Activated naive CD4-positive, alpha-beta T cell treated with anti-CD3 and anti-CD28 coated beads for 36 hours (primary cell): ENCODE data around the gene MAD1L1. TPM values are rescaled to one million over a fixed set of nuclear protein-coding genes. Genes with fewer than 3 reads are reported as not detected.
A peak's percentile ranks its signal among the peaks of the same experiment; 100 is the strongest.

Experiments used
- CTCF ChIA-PET: fragments of 350-600 bp; sonication (Branson Sonifier 250); formaldehyde crosslinking; loops from one replicate; lab custom pipeline; 2021; ENCODE audit warnings: antibody characterized with exemption; lab: Charles Lee
- DNase-seq: peaks from one replicate; pipeline ENCODE4 v3.0.0-alpha.2; 2020
- H3K27ac Mint-ChIP-seq: one replicate; pipeline ENCODE4 v1.8.0; 2021; ENCODE audit warnings: mild to moderate bottlenecking, mixed read lengths
- H3K27me3 Mint-ChIP-seq: one replicate; pipeline ENCODE4 v1.8.0; 2021; ENCODE audit warnings: low read depth, mixed read lengths
- H3K36me3 Mint-ChIP-seq: one replicate; pipeline ENCODE4 v1.8.0; 2021; ENCODE audit warnings: low read depth, mixed read lengths
- H3K4me1 Mint-ChIP-seq: one replicate; pipeline ENCODE4 v1.8.0; 2021; ENCODE audit warnings: low read depth, mixed read lengths
- H3K4me3 Mint-ChIP-seq: one replicate; pipeline ENCODE4 v1.8.0; 2021; ENCODE audit warnings: mild to moderate bottlenecking, moderate library complexity, mixed read lengths
- H3K9me3 Mint-ChIP-seq: one replicate; pipeline ENCODE4 v1.8.0; 2021; ENCODE audit warnings: mixed read lengths
- intact Hi-C: fragments of 100-400 bp; cut with micrococcal nuclease; formaldehyde crosslinking; loops from one replicate; pipeline ENCODE4 v1.15.1; 2023
- total RNA-seq, 2 experiments: library from RNA; stranded (reverse); gene quantifications; one replicate each; pipeline ENCODE4 v1.2.3, GENCODE V29; 2021

The MAD1L1 gene
- total RNA-seq, 2 experiments from 2014 or later: 37.5 to 40.2 TPM

DNA sequence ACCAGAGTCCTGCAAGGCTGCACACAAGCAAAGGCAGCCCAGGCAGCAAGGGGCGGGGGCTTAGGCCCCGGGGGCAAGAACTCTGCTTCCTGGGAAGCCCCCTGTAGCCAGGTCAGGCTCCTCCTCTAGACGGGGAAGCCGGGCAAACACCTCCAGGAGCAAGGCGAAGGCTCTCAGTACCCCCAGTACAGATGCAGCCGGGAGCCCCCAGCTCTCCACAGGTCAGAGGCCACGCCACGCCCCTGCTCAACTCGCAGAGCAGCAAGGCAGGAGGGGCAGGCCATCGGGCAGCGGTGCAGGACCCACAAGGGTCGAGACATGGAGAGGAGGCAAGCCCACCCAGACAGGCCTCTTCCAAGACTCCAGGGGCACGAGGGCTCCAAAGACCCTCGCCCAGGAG is 108.8 kb downstream of the MAD1L1 start:
- Mint-ChIP-seq H3K4me3 (no peak overlapping the region), H3K9me3 (no peaks in the 10 kb centered on the region), H3K4me1 (peaks cover 12% of the 10 kb centered on the region), H3K36me3 (peaks cover 1% of the 10 kb centered on the region), H3K27me3 (no peaks in the 10 kb centered on the region), H3K27ac (no peak overlapping the region)
- intact Hi-C loops: no loop called here
- no peak for DNase-seq
- CTCF ChIA-PET: no interaction called here

DNA sequence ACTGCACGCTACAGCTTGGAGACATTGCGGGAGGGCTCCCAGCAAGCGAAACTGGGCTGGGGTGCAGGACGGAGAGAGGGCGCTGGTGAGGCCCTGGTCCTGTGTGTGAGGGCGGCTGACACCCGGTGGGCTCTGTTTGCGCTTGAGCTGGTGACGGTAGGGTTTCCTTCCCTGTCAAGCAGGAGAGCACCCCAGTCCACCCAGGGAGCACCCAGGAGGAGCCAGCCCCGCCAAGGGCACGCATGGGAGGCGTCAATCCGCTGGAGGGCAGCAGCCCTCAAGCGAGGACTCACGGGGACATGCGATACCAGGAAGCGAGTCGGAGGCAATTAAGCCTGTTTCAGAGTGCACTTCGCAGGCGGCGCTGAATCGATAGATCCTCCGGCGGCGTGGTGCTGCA is 109.4 kb downstream of the MAD1L1 start:
- intact Hi-C loops: no loop called here
- Mint-ChIP-seq H3K4me3 (no peak overlapping the region), H3K36me3 (peaks cover 1% of the 10 kb centered on the region), H3K27ac (no peak overlapping the region), H3K9me3 (no peaks in the 10 kb centered on the region), H3K27me3 (no peaks in the 10 kb centered on the region), H3K4me1 (peaks cover 12% of the 10 kb centered on the region)
- CTCF ChIA-PET: no interaction called here
- DNase-seq: no peak

DNA sequence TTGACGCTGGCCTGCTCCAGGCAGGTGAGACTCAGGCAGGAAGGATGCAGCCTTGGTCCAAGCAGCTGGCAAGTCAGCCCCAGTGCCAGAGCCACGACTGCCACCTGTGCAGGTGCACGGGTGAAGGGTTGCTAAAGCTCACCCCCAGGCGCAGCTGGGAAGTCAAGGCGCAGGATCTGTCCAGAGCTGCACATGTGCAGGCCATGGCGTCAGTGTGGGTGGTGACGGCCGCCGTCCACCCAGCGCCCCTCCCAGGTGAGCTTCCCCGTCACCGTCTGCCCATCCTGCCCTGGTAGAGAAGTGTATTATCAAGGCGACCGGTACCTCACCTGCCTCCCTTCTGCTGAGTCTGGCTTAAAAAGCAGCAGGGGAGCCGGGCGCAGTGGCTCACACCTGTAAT is 110.1 kb downstream of the MAD1L1 start:
- no peaks in the 10 kb centered on the region for H3K9me3 Mint-ChIP-seq
- no peak for DNase-seq
- intact Hi-C loops: no loop called here
- H3K27ac Mint-ChIP-seq: no peak overlapping the region
- no peak overlapping the region for H3K4me3 Mint-ChIP-seq
- peaks cover 12% of the 10 kb centered on the region for H3K4me1 Mint-ChIP-seq
- no peaks in the 10 kb centered on the region for H3K27me3 Mint-ChIP-seq
- peaks cover 1% of the 10 kb centered on the region for H3K36me3 Mint-ChIP-seq
- CTCF ChIA-PET: no interaction called here

DNA sequence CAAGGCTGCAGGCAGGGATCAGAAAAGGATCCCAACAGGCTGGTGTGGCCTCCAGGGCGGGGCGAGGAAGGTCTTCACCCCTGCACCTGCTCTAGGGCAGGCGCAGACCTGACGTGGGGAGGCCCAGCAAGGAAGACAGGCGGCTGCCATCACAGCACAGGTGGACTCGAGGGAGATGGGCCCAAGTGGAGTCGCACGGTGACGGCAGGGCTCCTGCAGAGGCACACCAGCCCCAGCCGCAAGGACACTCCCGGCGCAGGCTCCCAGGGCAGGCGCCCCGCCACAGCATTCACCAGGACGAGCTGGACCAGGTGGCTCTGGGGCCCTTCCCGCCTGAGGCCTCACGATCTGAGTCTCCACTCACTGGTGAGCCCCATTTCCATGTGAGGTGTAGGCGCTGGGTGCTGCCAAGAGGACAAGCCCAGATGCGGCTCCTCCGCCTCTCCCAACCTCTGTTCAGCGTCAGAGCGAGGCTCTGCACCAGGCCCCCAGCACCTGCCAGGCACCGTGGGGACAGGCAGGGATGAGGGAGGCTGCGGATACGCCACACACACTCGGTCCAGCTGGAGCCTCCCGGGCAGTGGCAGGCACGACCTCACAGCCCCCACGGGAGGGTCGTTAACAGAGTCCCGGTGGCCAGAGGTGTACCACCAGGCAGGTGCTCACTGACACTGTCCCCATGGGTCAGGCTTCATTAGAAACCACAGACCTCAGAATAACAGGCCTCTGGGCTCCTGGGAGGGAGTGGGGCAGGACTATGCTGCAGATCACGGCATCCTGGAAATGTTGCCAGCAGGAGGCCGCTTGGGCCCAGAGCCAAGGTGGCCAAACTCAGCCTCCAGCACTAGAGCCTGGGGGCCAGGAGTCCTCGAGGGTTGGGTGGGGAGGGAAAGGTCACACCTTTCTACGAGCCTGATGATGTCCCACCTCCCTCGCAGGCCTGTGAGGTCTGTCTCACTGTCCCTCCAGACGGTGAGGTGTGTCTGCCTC is 111.6 kb downstream of the MAD1L1 start:
- no peaks in the 10 kb centered on the region for H3K27me3 Mint-ChIP-seq
- peaks cover 12% of the 10 kb centered on the region for H3K4me1 Mint-ChIP-seq
- no peak overlapping the region for H3K27ac Mint-ChIP-seq
- no peaks in the 10 kb centered on the region for H3K9me3 Mint-ChIP-seq
- intact Hi-C loops: loop anchor here (1.0 kb wide), 1 partner anchor 17 kb away; no protein-coding TSS in a partner anchor
- CTCF ChIA-PET: no interaction called here
- DNase-seq: no peak
- H3K36me3 Mint-ChIP-seq: peaks cover 1% of the 10 kb centered on the region
- H3K4me3 Mint-ChIP-seq: no peak overlapping the region

DNA sequence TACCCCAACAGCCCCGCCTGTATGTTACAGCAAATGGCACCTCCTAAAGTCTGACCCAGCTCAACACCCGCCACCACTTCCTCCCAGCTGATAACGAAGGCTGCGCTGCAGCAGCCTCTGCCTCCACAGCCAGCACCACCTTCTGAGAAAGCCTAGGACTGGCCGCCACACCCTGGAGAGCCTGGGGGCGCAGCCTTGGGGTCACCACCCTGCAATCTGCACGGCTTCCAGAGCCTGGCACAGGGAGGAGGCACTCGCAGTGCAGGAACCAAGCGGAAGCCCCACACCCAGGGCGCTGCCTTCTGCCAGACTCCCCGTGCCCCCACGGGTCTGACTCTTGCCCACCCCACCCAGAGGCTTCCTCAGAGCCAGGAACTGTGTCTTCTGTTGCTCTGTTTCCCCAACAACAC is 112.5 kb downstream of the MAD1L1 start:
- Mint-ChIP-seq H3K36me3 (peaks cover 1% of the 10 kb centered on the region), H3K27ac (no peak overlapping the region), H3K9me3 (no peaks in the 10 kb centered on the region), H3K27me3 (no peaks in the 10 kb centered on the region), H3K4me1 (peaks cover 12% of the 10 kb centered on the region), H3K4me3 (no peak overlapping the region)
- CTCF ChIA-PET: interaction anchor here (1.7 kb wide), 1 partner anchor 16 kb away, joined by 4 read pairs; no protein-coding TSS in a partner anchor
- peak; percentile 54 for DNase-seq
- intact Hi-C loops: loop anchor here (1.0 kb wide), 1 partner anchor 16 kb away; no protein-coding TSS in a partner anchor

DNA sequence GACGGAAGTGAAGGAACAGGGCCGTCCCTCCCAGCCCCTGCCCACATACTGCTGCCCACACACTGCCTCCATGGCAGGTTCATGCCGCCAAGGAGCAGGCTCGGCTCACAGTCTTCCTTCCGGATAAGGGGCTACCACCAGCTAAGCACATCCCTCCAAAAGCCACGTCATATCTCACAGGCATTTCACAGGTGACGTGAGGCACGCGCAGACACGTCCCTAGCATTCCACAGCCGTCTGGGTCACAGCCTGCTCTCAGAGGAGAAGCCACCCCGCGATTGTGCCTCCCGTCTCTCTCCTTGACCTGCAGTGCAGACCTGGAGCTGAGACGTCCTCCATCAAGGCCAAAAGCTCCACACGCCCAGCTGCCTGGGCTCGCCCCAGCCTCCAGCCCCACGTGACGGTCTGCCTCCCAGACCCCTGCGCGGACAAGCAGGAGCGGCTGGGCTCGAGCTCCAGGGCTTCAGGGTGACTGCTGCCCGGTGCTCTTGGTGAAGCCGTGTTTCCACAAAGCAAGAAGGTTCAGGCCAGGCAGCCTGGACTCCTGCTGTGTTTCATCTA is 114.0 kb downstream of the MAD1L1 start:
- H3K4me1 Mint-ChIP-seq: peaks cover 12% of the 10 kb centered on the region
- peaks cover 5% of the 10 kb centered on the region for H3K36me3 Mint-ChIP-seq
- CTCF ChIA-PET: interaction anchor here (1.7 kb wide), 1 partner anchor 15 kb away, joined by 4 read pairs; no protein-coding TSS in a partner anchor
- no peak for DNase-seq
- no peak overlapping the region for H3K27ac Mint-ChIP-seq
- no peak overlapping the region for H3K4me3 Mint-ChIP-seq
- no peaks in the 10 kb centered on the region for H3K9me3 Mint-ChIP-seq
- H3K27me3 Mint-ChIP-seq: no peaks in the 10 kb centered on the region
- intact Hi-C loops: no loop called here

DNA sequence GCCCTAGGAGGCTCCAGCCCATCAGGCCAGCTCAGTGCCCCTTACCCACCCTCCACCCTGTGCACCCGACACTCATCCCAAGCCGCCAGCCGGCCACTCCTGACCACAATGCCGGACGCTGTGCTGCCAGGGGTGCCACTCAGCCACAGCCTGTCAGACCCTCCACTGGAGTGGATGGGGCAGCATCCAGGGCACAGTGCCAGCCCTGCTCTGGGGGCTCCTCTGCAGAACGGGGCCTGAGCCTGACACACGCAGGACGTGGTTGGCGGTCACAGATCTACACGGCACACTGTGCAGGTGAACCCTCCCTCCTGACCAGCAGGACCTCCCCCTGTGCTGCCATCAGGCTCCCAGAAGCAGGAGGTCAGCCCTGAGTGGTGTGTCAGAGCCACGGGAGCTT is 114.7 kb downstream of the MAD1L1 start:
- peaks cover 13% of the 10 kb centered on the region for H3K4me1 Mint-ChIP-seq
- H3K36me3 Mint-ChIP-seq: peaks cover 4% of the 10 kb centered on the region
- CTCF ChIA-PET: no interaction called here
- DNase-seq: no peak
- H3K4me3 Mint-ChIP-seq: no peak overlapping the region
- H3K27ac Mint-ChIP-seq: no peak overlapping the region
- intact Hi-C loops: no loop called here
- no peaks in the 10 kb centered on the region for H3K27me3 Mint-ChIP-seq
- no peaks in the 10 kb centered on the region for H3K9me3 Mint-ChIP-seq

DNA sequence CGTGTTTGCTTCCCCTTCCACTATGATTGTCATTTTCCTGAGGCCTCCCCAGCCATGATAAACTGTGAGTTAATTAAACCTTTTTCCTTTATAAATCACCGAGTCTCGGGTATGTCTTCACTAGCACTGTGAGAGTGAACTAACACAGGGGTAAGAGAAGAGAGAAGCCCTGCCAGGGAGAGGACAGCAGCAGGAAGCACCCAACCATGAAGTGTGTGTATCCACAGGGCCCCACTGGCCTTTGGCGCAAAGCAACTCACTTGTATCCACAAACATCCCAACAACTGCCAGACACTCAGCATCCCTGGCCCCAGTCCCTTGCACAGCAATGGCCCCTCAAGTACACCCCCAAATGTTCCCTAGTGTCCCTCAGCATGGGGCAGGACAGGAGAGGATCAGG is 115.1 kb downstream of the MAD1L1 start:
- no peaks in the 10 kb centered on the region for H3K27me3 Mint-ChIP-seq
- H3K27ac Mint-ChIP-seq: no peak overlapping the region
- intact Hi-C loops: no loop called here
- no peaks in the 10 kb centered on the region for H3K9me3 Mint-ChIP-seq
- peaks cover 4% of the 10 kb centered on the region for H3K36me3 Mint-ChIP-seq
- CTCF ChIA-PET: no interaction called here
- H3K4me3 Mint-ChIP-seq: no peak overlapping the region
- peaks cover 18% of the 10 kb centered on the region for H3K4me1 Mint-ChIP-seq
- DNase-seq: no peak

DNA sequence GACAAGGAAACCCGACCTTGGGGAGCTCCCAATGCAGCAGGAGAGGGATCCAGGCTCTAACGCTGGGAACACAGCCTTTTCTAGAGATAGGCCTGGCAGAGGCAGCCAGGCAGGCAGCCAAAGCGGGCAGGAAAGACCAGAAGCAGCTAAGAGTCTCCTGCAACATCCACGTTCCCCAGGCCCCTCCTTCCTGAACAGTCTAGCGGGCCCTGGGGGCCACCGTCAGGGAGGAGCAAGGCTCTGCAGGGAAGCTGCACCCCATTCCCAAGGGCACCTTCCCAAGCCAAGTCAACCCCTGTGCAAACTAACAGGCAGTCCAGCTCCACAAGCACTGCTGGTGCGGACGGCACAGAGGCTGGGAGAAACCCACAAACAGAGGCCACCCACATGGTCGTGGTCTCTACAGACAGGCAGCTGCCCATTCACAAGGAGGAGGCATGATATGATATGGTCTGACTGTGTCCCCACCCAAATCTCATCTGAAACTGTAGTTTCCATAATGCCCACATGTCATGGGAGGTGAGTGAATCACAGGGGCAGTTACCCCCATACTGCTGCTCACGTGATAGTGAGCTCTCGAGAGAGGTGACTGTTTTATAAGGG is 115.7 kb downstream of the MAD1L1 start:
- intact Hi-C loops: no loop called here
- Mint-ChIP-seq H3K9me3 (no peaks in the 10 kb centered on the region), H3K27ac (no peak overlapping the region), H3K4me3 (no peak overlapping the region), H3K36me3 (peaks cover 4% of the 10 kb centered on the region), H3K27me3 (no peaks in the 10 kb centered on the region), H3K4me1 (peaks cover 23% of the 10 kb centered on the region)
- CTCF ChIA-PET: no interaction called here
- DNase-seq: no peak

DNA sequence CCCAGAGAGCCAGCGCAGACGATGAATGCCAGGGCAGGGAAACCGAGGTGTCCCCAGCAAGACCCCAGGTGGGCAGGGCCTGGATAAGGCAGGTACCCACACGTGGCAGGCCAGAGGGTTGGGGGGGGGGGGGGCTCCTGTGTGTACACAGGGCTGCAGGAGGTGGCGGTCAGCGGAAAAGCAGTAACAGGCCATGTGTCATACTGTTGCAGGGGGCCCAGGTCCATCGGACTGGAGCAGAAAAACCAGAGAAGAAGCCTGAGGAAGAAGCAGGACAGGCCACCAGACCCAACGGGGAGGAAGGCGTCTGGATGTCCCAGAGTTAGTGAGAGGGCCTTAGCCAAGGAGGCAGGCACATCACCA is 116.3 kb downstream of the MAD1L1 start:
- CTCF ChIA-PET: no interaction called here
- DNase-seq: no peak
- intact Hi-C loops: no loop called here
- H3K4me3 Mint-ChIP-seq: no peak overlapping the region
- peaks cover 4% of the 10 kb centered on the region for H3K36me3 Mint-ChIP-seq
- no peak overlapping the region for H3K27ac Mint-ChIP-seq
- H3K27me3 Mint-ChIP-seq: no peaks in the 10 kb centered on the region
- H3K4me1 Mint-ChIP-seq: peaks cover 29% of the 10 kb centered on the region
- no peaks in the 10 kb centered on the region for H3K9me3 Mint-ChIP-seq

DNA sequence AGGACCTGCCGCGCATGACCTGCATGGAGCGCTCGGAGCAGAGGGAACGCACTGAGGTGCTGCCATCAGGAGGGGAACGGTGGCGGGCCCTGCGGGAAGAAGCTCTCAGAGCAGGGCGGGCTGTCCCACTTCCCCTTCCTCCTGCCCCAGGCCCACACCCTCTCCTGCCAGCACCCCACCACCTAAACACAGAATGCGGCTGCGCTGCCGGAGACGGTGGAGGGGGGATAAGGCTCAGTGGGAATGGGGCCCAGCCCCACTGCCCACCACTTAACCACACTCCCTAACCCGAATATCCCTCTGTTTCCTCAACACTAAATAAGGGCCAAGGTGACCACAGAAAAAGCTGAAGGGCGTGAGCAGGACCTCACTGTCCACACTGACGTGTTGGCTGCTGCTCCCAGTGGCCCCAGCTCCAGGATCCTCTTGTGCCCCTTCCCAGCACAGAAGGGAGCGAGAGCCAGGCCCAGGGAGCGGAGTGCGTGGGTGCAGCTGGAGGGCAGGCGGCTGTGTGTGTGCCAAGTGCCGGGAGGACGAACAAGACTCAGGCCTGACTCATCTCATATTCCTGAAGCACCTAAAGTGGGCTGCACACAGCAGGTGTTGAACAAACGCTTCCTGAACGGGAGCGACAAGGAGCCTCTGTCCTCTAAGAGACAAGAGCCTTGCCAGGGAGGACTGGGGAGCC is 116.8 kb downstream of the MAD1L1 start:
- Mint-ChIP-seq H3K27ac (no peak overlapping the region), H3K27me3 (no peaks in the 10 kb centered on the region), H3K4me1 (peaks cover 33% of the 10 kb centered on the region), H3K9me3 (no peaks in the 10 kb centered on the region), H3K36me3 (peaks cover 4% of the 10 kb centered on the region), H3K4me3 (no peak overlapping the region)
- CTCF ChIA-PET: no interaction called here
- DNase-seq: no peak
- intact Hi-C loops: no loop called here
